DMS114 treated with DMSO at 0.1 percent for 48 hours (cell line): ENCODE results near the gene P2RY12.

Experiments used
- DNase-seq: peaks from one replicate; lab custom pipeline; 2025; ENCODE audit not compliant: unreplicated experiment; lab: John Stamatoyannopoulos, UW

The P2RY12 gene

DNA sequence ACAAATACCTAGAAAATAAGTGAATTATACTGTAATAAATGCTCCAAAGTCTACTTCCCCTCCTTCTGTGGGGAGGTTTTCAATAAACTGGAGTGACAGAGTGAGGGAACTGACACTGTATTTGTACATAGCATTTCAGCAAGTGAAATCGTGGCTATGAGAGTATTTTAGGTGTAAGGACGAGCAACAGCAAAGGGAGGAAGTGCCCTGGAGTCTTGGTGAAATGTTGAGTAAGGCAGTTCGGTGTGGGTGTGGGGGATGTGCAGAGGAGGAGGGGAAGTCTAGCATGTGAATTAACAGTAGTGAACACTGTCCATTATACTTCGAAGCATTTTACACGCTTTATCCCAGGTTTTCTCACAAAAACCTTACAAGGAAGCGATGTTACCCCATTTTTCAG lies 37.1 kb downstream of the P2RY12 start:
- no peak for DNase-seq

GRCh38 chr3:151346292-151346691 lies 38.3 kb downstream of the P2RY12 start:
- DNase-seq: no peak

DNA sequence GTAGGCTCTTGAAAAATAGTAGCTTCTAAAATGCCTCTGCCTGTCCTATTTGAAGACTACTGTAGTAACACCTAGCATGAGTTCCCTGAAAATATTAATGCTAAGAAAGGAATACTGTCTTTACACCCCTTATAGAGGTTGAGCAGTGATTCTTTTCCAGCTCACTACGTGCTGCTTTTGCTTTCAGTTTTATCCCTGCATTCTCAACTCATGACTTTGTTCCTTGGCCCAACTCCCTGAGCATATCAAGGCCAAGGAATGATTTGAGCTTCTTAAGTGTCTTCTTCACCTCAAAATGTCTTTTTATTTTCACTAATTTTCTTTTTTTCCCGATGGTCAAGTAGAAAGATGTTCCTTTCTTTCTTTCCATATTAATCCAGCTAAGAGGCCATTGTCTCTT lies 38.7 kb downstream of the P2RY12 start:
- no peak for DNase-seq

DNA sequence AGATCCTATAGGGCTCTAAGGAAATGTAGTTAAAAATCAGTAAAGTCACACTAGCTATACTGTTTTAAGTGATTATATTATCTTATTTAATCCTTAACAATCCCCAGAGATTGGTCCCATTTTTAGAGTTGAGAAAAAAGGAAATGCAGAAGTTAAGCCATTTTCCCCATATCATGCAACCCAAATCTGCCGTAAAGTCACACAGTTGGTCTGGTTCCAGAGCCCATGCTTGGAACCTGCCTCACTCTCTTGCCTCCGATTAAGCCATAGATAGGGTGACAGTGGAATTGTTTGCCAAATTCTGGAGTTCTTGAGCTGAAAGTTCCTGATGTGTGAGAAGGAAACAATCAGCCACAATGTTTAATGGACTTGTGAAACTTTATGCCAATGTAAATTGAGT lies 52.9 kb downstream of the P2RY12 start:
- no peak for DNase-seq

DNA sequence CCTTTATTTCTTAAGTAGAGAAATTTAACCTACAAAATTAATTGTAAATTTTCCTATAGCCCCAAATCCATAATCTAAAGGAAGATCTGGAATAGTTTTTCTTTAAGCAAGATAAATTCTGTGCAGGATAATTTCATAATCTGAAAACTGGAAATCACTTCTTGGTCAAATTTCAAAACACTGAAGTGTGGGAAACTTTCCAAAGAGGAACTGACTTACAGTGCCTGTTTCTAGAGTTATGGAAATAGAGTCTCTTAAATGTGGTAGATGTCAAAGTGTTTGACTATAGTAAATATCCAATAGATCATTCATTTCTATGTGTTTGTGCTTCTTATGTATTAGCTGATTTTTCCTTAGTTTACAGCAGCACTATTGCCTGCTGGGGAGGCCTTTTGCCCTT lies 53.7 kb downstream of the P2RY12 start:
- no peak for DNase-seq

GRCh38 chr3:151330379-151330778 lies 54.2 kb downstream of the P2RY12 start:
- DNase-seq: no peak

- no peak for DNase-seq
Observed at GRCh38 chr3:151329363-151329762, 55.2 kb downstream of the P2RY12 start, which contains the start of gene P2RY13. P2RY13 (minus strand) TSS chr3:151329549; CDS start chr3:151329528, 21 bp downstream.

DNA sequence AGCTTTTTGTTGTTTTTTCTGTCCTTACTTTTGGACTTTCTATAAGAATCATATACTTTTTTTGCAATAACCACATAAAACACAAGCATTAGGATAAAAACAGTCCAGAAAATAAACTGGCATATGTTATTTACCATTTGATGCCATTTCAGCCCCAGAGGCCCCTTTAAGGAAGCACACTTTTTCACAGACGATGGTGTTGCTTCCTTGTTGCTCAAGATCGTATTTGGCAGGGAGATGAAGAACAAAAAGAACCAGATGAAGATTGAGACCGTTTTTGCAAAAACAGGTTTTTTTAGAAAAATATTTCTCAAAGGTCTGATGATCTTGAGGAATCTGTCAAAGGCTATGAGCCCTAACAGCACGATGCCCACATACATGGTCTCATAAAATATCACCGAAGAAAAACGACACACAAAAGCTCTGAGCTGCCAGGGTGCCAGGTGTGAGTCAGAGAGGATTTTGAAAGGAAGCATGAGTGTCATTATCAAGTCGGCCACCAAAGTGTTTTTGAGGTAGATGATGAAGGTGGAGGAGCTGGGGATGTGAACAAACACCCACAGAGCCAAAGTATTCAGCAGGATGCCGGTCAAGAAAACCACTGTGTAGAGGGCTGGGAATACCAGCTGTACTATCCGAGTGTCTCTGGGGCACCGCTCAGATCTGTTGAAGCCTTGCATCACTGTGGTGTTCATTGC lies 56.1 kb downstream of the P2RY12 start:
- DNase-seq: no peak

GRCh38 chr3:151327571-151328198 lies 56.9 kb downstream of the P2RY12 start:
- peak; percentile 7 for DNase-seq

DNA sequence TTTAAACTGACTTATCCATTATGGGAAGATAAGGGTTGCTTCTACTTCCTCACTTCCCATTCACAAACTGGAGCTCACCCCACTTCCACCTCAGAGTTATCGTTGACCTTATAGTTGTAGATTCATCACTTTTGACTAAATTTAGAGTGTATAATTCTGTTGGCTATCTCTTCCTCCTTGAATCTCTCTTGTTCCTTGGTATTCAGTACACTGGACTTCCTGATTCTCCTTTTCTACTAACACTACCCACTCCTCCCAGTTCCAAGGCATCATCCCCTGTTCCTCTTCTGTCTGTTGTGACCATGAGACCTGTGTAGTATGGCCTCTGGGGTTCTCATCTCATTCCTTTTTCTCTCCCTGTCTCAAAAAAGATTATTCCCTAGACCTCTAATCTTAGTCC lies 62.0 kb downstream of the P2RY12 start:
- no peak for DNase-seq

- no peak for DNase-seq
Observed at GRCh38 chr3:151321526-151321925, 63.0 kb downstream of the P2RY12 start.

DNA sequence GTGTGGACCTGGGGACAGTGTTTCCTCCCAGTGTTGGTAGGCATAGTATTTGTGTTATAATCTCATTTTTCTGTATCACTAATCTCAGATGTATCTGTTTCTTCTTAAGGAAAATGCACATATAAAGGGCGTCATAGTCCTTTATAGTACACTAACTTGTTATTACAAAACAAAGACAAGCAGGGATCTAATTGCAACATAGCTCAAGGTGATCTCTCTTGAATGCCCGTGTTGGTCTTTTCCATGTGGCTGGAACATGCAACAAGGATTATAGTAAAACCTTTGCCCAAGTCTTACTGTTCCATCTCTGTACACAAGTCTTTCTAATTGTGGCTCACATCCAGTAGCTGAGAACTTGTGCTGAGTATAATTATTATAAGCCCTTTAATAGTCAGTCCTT lies 64.4 kb downstream of the P2RY12 start:
- DNase-seq: no peak

DNA sequence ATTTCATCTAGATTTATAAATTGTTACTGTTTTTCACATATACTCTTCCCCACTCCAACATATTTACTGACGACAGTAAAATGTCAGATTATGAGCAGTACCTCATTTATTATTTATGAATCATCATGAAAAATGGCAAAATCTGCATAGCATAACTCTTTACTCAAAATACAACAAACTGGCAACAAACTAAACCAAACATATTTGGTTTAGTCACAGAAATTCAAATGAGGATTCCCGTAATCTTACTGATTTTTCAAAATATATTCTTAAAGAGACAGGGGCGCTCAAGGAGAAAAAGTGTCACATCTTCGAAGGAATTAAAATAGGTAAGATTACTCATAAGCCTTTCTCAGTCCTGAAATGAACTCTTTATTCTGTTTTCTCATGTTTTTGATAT lies 64.9 kb downstream of the P2RY12 start:
- no peak for DNase-seq

- DNase-seq: no peak
Observed at GRCh38 chr3:151318991-151319390, 65.6 kb downstream of the P2RY12 start.

DNA sequence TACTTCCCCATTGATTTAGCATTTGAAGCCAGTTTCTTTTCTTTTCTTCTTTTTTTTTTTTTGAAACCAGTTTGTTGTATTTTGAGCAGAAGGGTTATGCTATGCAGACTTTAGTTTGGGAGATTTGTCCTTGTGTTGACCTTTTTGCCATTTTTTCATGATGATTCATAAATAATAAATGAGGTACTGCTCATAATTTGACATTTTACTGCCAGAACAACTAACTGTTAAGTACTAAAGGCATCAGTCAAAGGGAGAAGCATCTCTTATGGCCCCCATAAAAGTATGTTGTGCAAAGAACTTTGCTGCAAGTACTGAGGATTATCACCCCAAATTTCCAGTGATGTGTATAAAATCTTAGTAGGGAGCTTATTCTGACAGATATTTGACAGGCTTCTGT lies 66.2 kb downstream of the P2RY12 start:
- DNase-seq: no peak

GRCh38 chr3:151316267-151316991 lies 68.1 kb downstream of the P2RY12 start, which contains the start of gene GPR87:
GPR87 (minus strand) TSS chr3:151316820; CDS start chr3:151300100, 16,720 bp downstream.
- no peak for DNase-seq

DNA sequence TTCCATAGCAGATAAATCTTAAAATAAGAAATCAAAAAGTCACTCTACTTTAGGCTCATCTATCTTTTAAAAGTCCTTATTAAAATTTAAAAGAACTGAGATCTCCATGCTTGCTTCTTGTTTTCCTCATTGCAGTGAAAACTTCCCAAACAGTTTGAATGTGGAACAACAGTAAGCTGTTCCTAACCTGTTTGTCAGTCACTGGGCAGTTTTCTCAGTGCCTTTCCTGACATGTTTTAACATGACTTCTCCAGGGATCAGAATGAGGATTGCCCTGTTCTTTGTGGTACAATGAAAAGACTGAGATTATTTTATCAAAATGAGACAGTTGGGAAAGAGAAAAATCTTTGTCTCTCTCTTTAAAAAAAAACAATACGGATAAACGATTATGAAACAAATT lies 68.7 kb downstream of the P2RY12 start:
- no peak for DNase-seq

GRCh38 chr3:151315136-151315535 lies 69.4 kb downstream of the P2RY12 start:
- no peak for DNase-seq

- no peak for DNase-seq
Observed at GRCh38 chr3:151314593-151314992, 70.0 kb downstream of the P2RY12 start.

GRCh38 chr3:151314137-151314536 lies 70.4 kb downstream of the P2RY12 start:
- DNase-seq: no peak

- DNase-seq: no peak
Observed at GRCh38 chr3:151312972-151313371, 71.6 kb downstream of the P2RY12 start.

GRCh38 chr3:151309566-151309965 lies 75.0 kb downstream of the P2RY12 start:
- no peak for DNase-seq
